A549 (cell line): ENCODE data around the gene ALX3. TPM values are rescaled to one million over a fixed set of nuclear protein-coding genes. Genes with fewer than 3 reads are reported as not detected.
A peak's percentile ranks its signal among the peaks of the same experiment; 100 is the strongest.

Experiments used
- ATAC-seq, 2 experiments: fragments of 200-7000 bp in 1 of 2; fragments of >200 bp in 1 of 2; cut with Nextera tagmentation in 1 of 2; cut with Tn5 transposase in 1 of 2; 3 replicates each; pipeline versions ENCODE4 v1.8.0 to v1.9.1; 2018 to 2020; ENCODE audit warnings: mild to moderate bottlenecking in 1 of 2, moderate library complexity in 1 of 2
- CTCF ChIA-PET: fragments of 300-600 bp; sonication (Branson Sonifier 250); formaldehyde crosslinking; extraction: SDS; loops from one replicate; lab custom pipeline; 2021; ENCODE audit warnings: antibody characterized with exemption, inconsistent platforms; lab: Yijun Ruan, JAX
- POLR2A ChIA-PET: fragments of 350-600 bp; formaldehyde crosslinking; extraction: SDS; loops from one replicate; lab custom pipeline; 2021; ENCODE audit warnings: antibody characterized with exemption, inconsistent platforms; lab: Yijun Ruan, JAX
- DNase-seq, 2 experiments: peaks; one replicate each; pipeline versions ENCODE4 v3.0.0 to v3.0.0-alpha.2; 2011 to 2016; ENCODE audit warnings: low read depth in 1 of 2, low spot score in 1 of 2
- FAIRE-seq: peaks from 2 replicates; lab custom pipeline; 2011; peaks lifted over from hg19 to GRCh38; lab: Jason Lieb, UNC
- H3K27ac ChIP-seq, 2 experiments: fragments of >200 bp; sonication (Bioruptor Twin); formaldehyde crosslinking; 3 replicates each; pipeline ENCODE4 v1.5.1; 2016 to 2017
- H3K4me1 ChIP-seq: fragments of >200 bp; sonication (Bioruptor Twin); formaldehyde crosslinking; 3 replicates; pipeline ENCODE4 v1.6.1; 2016
- H3K4me2 ChIP-seq: fragments of >200 bp; sonication (Bioruptor Twin); formaldehyde crosslinking; 3 replicates; pipeline ENCODE4 v1.6.1; 2016
- H3K4me3 ChIP-seq: fragments of >200 bp; sonication (Bioruptor Twin); formaldehyde crosslinking; 3 replicates; pipeline ENCODE4 v1.5.1; 2016
- H3K9me3 ChIP-seq: fragments of >200 bp; sonication (Bioruptor Twin); formaldehyde crosslinking; 3 replicates; pipeline ENCODE4 v1.6.1; 2016
- CBX8 ChIP-seq: fragments of 200-600 bp; sonication (generic); IDR thresholded peaks from 2 replicates; pipeline ENCODE4 v1.6.1; 2016
- CEBPB ChIP-seq, 2 experiments: fragments of >200 bp in 1 of 2; sonication (Bioruptor Twin) in 1 of 2; formaldehyde crosslinking in 1 of 2; IDR thresholded peaks; 2 replicates each; pipeline ENCODE4 v1.6.1; 2012 to 2016
- EP300 ChIP-seq, 2 experiments: fragments of >200 bp; sonication (Bioruptor Twin); formaldehyde crosslinking; IDR thresholded peaks; 2 replicates in 1 of 2; 3 replicates in 1 of 2; pipeline ENCODE4 v1.6.1; 2016 to 2017
- ESRRA ChIP-seq: fragments of 150-350 bp; IDR thresholded peaks from 2 replicates; pipeline ENCODE4 v1.6.1; 2014; ENCODE audit warnings: mild to moderate bottlenecking, low read length, borderline replicate concordance
- FOSL2 ChIP-seq, 2 experiments: fragments of 450-650 bp in 1 of 2; fragments of >200 bp in 1 of 2; sonication (Bioruptor Twin) in 1 of 2; formaldehyde crosslinking; IDR thresholded peaks; 2 replicates each; pipeline versions ENCODE4 v1.5.0 to v1.6.1; 2016 to 2020; ENCODE audit warnings: mild to moderate bottlenecking in 1 of 2, moderate library complexity in 1 of 2
- JUN ChIP-seq, 2 experiments: fragments of >200 bp; sonication (Bioruptor Twin); formaldehyde crosslinking; IDR thresholded peaks; 2 replicates in 1 of 2; 3 replicates in 1 of 2; pipeline ENCODE4 v1.6.1; 2016 to 2017
- MAFK ChIP-seq: fragments of 450-650 bp; IDR thresholded peaks from 2 replicates; pipeline ENCODE4 v1.6.1; 2014; ENCODE audit not compliant: partially characterized antibody
- NFE2L2 ChIP-seq: fragments of 150-350 bp; conservative IDR thresholded peaks from 2 replicates; pipeline ENCODE4 v1.6.1; 2014; ENCODE audit warnings: low read length
- PHF8 ChIP-seq: fragments of 200-600 bp; sonication (generic); IDR thresholded peaks from 2 replicates; pipeline ENCODE4 v1.6.1; 2016; ENCODE audit warnings: low read depth, mild to moderate bottlenecking, antibody characterized with exemption, moderate library complexity, borderline replicate concordance
- RAD21 ChIP-seq, 2 experiments: fragments of >200 bp in 1 of 2; sonication (Bioruptor Twin) in 1 of 2; formaldehyde crosslinking in 1 of 2; IDR thresholded peaks in 1 of 2; conservative IDR thresholded peaks in 1 of 2; 2 replicates in 1 of 2; 3 replicates in 1 of 2; pipeline ENCODE4 v1.6.1; 2012 to 2018; ENCODE audit warnings: inconsistent platforms in 1 of 2
- SMC3 ChIP-seq: fragments of >200 bp; sonication (Bioruptor Twin); formaldehyde crosslinking; IDR thresholded peaks from 3 replicates; pipeline ENCODE4 v1.6.1; 2018; ENCODE audit warnings: inconsistent platforms
- TFCP2L1 ChIP-seq: fragments of 250-450 bp; sonication (Bioruptor Pico); IDR thresholded peaks from 2 replicates; pipeline ENCODE4 v1.5.0; 2021; ENCODE audit warnings: mild to moderate bottlenecking
- ZC3H11A ChIP-seq: fragments of 450-650 bp; IDR thresholded peaks from 2 replicates; pipeline ENCODE4 v1.6.1; 2014; ENCODE audit warnings: antibody characterized with exemption, mild to moderate bottlenecking
- ZNF302 ChIP-seq: fragments of 250-450 bp; sonication (Bioruptor Pico); IDR thresholded peaks from 2 replicates; pipeline ENCODE4 v1.9.0; 2021; ENCODE audit warnings: inconsistent platforms, mild to moderate bottlenecking, moderate library complexity
- WGBS: methylation state at CpG from one replicate; pipeline ENCODE4 v1.1.6; 2017; ENCODE audit errors: missing lambda C conversion rate; 5-methylcytosine and 5-hydroxymethylcytosine counted together
- polyA plus RNA-seq, 4 experiments: library from polyadenylated mRNA; depleted of rRNA in 3 of 4; stranded (reverse); fragments of >200 nt; fragmentation: RNase III in 1 of 4; extraction: RNeasy Plus Mini Kit Qiagen cat#74134 plus additional on column Dnase treatment in 1 of 4; gene quantifications; 2 replicates in 3 of 4; 3 replicates in 1 of 4; pipeline ENCODE4 v1.2.3, GENCODE V29; 2011 to 2017
- TF ChIP-seq, protein P1 (sequence below): fragments of >200 bp; sonication (Bioruptor Twin); formaldehyde crosslinking; IDR thresholded peaks from 3 replicates; pipeline ENCODE4 v1.6.1; 2016
- TF ChIP-seq, protein P2 (sequence below): fragments of 150-350 bp; IDR thresholded peaks from 2 replicates; pipeline ENCODE4 v1.6.1; 2014; ENCODE audit warnings: low read depth, mild to moderate bottlenecking, low read length
- TF ChIP-seq, protein P3 (sequence below): fragments of >200 bp; sonication (Bioruptor Twin); formaldehyde crosslinking; IDR thresholded peaks from 2 replicates; pipeline ENCODE4 v1.6.1; 2016
- TF ChIP-seq, protein P4 (sequence below): fragments of 250-450 bp; sonication (Bioruptor Pico); IDR thresholded peaks from 2 replicates; pipeline ENCODE4 v1.5.0; 2020; ENCODE audit warnings: low read depth, mild to moderate bottlenecking, moderate library complexity
- TF ChIP-seq, protein P5 (sequence below): fragments of >200 bp; sonication (Bioruptor Twin); formaldehyde crosslinking; IDR thresholded peaks from 3 replicates; pipeline ENCODE4 v1.5.1; 2016
- TF ChIP-seq, protein P6 (sequence below): IDR thresholded peaks from 2 replicates; pipeline ENCODE4 v1.6.1; 2012

Gene ALX3
- polyA plus RNA-seq, 2 of the 4 experiments (the other 2 are of a cell fraction), result not detected

DNA sequence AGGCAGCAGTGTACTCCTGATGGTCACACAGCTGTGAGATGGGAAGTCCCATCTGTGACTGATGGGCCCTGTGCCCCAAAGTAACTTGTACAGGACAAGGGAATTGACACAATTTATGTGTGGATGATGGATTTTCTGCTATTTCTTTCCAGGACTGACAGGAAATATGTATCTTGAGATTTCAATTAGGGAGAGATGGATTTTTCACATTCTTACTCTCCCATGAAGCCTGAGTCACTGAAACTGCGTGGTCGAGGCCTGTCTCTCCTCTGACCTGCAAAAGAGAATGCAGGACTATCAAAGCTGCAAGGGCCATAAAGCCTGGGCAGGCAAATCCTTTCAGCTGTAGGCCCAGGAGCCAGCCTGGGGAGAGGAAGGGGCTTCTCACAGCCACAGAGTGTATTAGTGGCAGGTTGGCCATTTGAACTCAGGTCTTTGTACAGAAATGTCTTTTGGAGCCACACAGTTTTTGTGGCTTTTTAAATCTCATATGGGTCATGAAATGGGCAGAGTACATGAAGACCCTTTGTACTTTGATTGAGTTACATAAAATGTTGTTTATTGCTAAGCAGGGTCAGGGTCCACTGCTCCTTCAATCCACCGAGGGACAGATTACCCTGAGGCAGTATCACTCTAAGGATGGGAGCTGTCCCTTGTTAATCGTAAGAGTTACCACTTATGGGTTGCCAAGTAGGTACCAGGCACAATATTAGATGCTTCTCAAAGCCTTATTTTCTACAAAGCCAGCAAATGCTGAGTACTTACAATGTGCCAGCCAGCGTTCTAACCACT is 14.8 kb downstream of the ALX3 start:
- DNase-seq (no peak), FAIRE-seq (no peak), ATAC-seq (no peak)
- Histone ChIP-seq H3K4me2 (no peak overlapping the region), H3K27ac (no peak overlapping the region), H3K9me3 (no peaks in the 10 kb centered on the region), H3K4me1 (no peaks in the 10 kb centered on the region), H3K4me3 (no peak overlapping the region)
- CTCF ChIA-PET, result interaction anchor here (2.1 to 5.9 kb wide), 4 partner anchors 15 to 404 kb away, joined by 9 to 93 read pairs (median 20); no protein-coding TSS in a partner anchor
- TF ChIP-seq ZNF302 (CRISPR knock-in tag) (no peak), TFCP2L1 (CRISPR knock-in tag) (no peak), ESRRA (no peak), FOSL2 (IDR thresholded peaks at IDR 0.05) (no peak), FOSL2 (CRISPR knock-in tag; IDR thresholded peaks at IDR 0.05) (no peak), MAFK (no peak), CEBPB (IDR thresholded peaks at IDR 0.05) (no peak), NFE2L2 (no peak), ZC3H11A (no peak), PHF8 (no peak), SMC3 (no peak)
- TF ChIP-seq, protein P1, sequence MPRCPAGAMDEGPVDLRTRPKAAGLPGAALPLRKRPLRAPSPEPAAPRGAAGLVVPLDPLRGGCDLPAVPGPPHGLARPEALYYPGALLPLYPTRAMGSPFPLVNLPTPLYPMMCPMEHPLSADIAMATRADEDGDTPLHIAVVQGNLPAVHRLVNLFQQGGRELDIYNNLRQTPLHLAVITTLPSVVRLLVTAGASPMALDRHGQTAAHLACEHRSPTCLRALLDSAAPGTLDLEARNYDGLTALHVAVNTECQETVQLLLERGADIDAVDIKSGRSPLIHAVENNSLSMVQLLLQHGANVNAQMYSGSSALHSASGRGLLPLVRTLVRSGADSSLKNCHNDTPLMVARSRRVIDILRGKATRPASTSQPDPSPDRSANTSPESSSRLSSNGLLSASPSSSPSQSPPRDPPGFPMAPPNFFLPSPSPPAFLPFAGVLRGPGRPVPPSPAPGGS, result no peak
- TF ChIP-seq, protein P2, sequence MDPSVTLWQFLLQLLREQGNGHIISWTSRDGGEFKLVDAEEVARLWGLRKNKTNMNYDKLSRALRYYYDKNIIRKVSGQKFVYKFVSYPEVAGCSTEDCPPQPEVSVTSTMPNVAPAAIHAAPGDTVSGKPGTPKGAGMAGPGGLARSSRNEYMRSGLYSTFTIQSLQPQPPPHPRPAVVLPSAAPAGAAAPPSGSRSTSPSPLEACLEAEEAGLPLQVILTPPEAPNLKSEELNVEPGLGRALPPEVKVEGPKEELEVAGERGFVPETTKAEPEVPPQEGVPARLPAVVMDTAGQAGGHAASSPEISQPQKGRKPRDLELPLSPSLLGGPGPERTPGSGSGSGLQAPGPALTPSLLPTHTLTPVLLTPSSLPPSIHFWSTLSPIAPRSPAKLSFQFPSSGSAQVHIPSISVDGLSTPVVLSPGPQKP, result no peak
- TF ChIP-seq, protein P3, sequence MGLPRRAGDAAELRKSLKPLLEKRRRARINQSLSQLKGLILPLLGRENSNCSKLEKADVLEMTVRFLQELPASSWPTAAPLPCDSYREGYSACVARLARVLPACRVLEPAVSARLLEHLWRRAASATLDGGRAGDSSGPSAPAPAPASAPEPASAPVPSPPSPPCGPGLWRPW, result no peak
- WGBS, result 86% methylated on average over 5 of the region's 5 CpGs
- POLR2A ChIA-PET, result no interaction called here

DNA sequence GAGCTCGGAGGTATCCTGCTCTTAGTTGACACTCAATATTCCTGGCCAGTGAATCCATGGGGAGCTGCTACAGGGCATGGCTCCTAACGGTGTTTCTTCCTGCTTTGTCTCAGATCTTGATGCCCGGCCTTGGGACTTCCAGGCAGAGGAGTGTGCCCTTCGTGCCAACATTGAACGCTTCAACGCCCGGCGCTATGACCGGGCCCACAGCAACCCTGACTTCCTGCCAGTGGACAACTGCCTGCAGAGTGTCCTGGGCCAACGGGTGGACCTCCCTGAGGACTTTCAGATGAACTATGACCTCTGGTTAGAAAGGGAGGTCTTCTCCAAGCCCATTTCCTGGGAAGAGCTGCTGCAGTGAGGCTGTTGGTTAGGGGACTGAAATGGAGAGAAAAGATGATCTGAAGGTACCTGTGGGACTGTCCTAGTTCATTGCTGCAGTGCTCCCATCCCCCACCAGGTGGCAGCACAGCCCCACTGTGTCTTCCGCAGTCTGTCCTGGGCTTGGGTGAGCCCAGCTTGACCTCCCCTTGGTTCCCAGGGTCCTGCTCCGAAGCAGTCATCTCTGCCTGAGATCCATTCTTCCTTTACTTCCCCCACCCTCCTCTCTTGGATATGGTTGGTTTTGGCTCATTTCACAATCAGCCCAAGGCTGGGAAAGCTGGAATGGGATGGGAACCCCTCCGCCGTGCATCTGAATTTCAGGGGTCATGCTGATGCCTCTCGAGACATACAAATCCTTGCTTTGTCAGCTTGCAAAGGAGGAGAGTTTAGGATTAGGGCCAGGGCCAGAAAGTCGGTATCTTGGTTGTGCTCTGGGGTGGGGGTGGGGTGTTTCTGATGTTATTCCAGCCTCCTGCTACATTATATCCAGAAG is 16.7 kb downstream of the ALX3 start:
- no peak overlapping the region for H3K27ac ChIP-seq
- H3K4me2 ChIP-seq, result no peak overlapping the region
- H3K9me3 ChIP-seq, result no peaks in the 10 kb centered on the region
- no peak for FAIRE-seq
- no peaks in the 10 kb centered on the region for H3K4me1 ChIP-seq
- 57% methylated on average over 12 of the region's 16 CpGs for WGBS
- TF ChIP-seq, protein P4, sequence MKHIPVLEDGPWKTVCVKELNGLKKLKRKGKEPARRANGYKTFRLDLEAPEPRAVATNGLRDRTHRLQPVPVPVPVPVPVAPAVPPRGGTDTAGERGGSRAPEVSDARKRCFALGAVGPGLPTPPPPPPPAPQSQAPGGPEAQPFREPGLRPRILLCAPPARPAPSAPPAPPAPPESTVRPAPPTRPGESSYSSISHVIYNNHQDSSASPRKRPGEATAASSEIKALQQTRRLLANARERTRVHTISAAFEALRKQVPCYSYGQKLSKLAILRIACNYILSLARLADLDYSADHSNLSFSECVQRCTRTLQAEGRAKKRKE, result no peak
- TF ChIP-seq EP300 (IDR thresholded peaks at IDR 0.05) (no peak), RAD21 (conservative IDR thresholded peaks at IDR 0.05 in 1 of 2, IDR thresholded peaks at IDR 0.05 in 1 of 2) (peak; percentile 51 to 63), SMC3 (0 out of 3 replicates have a peak, but pooled peaks have one; percentile 35), JUN (IDR thresholded peaks at IDR 0.05) (no peak), CBX8 (no peak)
- TF ChIP-seq, protein P5, sequence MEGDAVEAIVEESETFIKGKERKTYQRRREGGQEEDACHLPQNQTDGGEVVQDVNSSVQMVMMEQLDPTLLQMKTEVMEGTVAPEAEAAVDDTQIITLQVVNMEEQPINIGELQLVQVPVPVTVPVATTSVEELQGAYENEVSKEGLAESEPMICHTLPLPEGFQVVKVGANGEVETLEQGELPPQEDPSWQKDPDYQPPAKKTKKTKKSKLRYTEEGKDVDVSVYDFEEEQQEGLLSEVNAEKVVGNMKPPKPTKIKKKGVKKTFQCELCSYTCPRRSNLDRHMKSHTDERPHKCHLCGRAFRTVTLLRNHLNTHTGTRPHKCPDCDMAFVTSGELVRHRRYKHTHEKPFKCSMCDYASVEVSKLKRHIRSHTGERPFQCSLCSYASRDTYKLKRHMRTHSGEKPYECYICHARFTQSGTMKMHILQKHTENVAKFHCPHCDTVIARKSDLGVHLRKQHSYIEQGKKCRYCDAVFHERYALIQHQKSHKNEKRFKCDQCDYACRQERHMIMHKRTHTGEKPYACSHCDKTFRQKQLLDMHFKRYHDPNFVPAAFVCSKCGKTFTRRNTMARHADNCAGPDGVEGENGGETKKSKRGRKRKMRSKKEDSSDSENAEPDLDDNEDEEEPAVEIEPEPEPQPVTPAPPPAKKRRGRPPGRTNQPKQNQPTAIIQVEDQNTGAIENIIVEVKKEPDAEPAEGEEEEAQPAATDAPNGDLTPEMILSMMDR, result peak; percentile 73
- TF ChIP-seq, protein P6, sequence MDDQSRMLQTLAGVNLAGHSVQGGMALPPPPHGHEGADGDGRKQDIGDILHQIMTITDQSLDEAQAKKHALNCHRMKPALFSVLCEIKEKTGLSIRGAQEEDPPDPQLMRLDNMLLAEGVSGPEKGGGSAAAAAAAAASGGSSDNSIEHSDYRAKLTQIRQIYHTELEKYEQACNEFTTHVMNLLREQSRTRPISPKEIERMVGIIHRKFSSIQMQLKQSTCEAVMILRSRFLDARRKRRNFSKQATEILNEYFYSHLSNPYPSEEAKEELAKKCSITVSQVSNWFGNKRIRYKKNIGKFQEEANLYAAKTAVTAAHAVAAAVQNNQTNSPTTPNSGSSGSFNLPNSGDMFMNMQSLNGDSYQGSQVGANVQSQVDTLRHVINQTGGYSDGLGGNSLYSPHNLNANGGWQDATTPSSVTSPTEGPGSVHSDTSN, result no peak
- ATAC-seq, result peak; percentile 82 to 93; a peak in 5 of 6 replicates
- CTCF ChIA-PET, result interaction anchor here (0.6 to 10.7 kb wide), 30 partner anchors 9 to 1213 kb away, joined by 3 to 130 read pairs (median 5); partner anchors contain the start of gene STRIP1
- no peak overlapping the region for H3K4me3 ChIP-seq
- POLR2A ChIA-PET, result no interaction called here
- peak; percentile 40 to 49 for DNase-seq
